Germinal center (tissue), 1 donor: ENCODE data around the gene OR10A4.
"Not testable (repeated sequence)": the region's sequence is repeated elsewhere in the genome, so short reads cannot be mapped to it uniquely, and the experiment has no call there.

ENCODE experiments used
- DNase-seq: peaks from one replicate; pipeline ENCODE4 v3.0.0; 2012; ENCODE audit warnings: mixed read lengths, low spot score

Gene OR10A4

DNA sequence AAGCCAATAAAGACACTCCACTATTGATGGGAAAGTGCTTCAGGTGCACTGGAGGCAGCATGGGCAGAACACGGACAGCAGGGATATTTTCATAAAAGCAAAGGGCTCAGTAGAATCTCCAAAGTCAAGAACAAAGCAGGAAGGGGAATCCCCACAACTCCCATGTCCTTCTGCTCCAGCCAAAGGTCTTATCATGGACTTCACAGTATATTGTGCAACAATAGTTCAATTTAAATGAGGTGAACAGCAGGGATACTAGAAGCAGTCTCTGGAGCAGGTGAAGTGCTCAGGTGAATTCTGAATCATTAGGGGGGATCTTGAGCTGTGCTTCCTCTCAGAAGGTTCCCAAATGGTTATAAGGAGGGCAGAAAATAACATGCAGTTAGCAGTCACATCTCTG lies 22.5 kb downstream of the OR10A4 start:
- no peak for DNase-seq

- no peak for DNase-seq
Measured at GRCh38 chr11:6900327-6900999, 24.0 kb downstream of the OR10A4 start.

DNA sequence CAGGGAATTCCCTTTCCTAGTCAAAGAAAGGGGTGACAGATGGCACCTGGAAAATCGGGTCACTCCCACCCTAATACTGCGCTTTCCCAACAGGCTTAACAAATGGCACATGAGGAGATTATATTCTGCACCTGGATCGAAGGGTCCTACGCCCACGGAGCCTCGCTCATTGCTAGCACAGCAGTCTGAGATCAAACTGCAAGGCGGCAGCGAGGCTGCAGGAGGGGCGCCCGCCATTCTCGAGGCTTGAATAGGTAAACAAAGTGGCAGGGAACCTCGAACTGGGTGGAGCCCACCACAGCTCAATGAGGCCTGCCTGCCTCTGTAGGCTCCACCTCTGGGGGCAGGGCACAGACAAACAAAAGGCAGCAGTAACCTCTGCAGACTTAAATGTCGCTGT lies 28.4 kb downstream of the OR10A4 start:
- not testable (repeated sequence) for DNase-seq

DNA sequence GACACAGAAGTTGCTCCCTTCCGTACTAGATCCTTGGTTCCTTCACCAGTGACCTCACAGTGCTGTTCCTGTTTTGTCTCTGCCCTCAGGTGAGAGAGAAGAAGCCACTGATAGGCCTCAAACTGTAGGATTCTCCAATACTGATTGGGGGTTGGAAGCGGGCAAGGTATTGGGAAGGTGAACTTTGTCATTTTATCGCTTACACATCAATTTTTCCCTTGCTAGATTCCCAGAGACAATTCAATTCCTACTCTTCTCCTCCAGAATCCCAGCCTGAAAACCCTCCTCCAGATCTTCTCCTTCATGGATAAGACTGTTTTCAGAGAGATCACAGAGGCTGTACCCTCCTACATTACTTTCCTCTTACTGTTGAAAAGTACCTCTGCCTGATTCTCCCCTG lies 35.0 kb downstream of the OR10A4 start:
- DNase-seq: no peak

DNA sequence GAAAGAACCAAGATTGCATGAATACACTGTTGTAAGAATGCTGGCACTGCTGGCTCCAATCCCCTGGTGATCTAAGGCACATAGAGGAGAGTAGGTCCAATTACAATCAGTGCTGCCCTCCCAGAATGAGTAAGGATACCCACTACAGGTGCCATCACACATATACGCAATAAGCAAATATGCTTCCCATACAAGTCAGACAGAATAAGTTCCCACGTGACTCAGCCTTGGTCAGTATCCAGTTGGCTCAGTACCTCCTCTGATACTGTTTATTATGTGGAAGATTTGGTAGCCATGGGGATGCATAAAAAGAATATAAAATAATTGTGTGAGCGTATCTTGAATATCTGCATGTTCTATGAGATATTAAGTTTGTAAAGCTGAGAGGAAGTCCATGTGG lies 35.5 kb downstream of the OR10A4 start:
- DNase-seq: no peak

GRCh38 chr11:6919698-6920097 lies 43.3 kb downstream of the OR10A4 start:
- no peak for DNase-seq

DNA sequence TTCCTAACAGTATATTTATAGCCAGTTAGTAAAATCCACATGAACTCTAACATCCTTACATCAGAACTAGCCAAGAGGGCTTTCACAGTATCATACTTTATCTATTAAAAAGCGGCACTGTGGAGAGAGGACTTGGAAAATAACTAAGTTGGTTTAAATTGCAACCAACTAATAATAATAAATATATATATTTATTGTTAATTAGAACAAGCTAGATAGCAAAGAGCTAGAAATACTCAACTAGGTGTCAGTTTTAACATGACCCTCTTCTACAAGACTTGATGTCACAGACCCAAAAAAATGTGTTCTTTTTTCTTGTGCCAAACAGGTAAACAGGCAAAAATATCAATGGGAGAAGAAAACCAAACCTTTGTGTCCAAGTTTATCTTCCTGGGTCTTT lies 44.3 kb downstream of the OR10A4 start, which contains the start of gene OR2D3:
Gene OR2D3 (plus strand): TSS at position 301 of the 400 bp plus-strand sequence. CDS start 0 bp downstream, at position 301.
- no peak for DNase-seq

- no peak for DNase-seq
Measured at GRCh38 chr11:6925007-6925577, 48.7 kb downstream of the OR10A4 start.

- DNase-seq: no peak
Measured at GRCh38 chr11:6925636-6926207, 49.3 kb downstream of the OR10A4 start.

- DNase-seq: peak; percentile 76
Measured at GRCh38 chr11:6926208-6927029, 50.0 kb downstream of the OR10A4 start, which contains the start of gene ZNF215. ZNF215 (plus strand) TSS chr11:6926426; CDS start chr11:6932273, 5,847 bp downstream.

DNA sequence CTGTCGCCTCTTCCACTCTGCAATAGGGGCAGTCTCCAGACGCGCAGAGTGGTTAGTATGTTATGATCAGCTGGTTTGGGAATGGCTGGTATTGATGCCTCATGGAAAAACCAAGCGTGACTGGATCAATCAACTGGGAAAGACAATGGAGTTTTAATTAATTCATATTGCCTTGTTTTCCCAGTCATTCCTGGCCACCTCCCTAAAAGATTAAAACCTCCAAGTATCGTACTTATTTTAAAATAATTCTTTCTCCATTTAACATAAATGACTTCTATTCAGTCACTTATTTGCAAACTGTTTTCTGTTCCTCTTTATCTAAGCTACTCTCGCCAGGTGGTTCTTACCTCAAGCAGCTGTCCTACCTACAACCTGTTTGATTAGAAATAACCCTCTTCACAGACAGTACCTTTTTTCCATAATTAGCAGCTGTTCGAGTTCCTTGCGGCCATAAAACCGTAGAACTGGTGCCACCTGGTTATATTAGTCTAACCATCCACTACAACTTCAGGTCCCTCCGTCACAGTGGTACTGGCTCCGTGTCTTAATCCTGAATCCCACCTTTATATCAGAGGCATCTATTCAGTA lies 50.7 kb downstream of the OR10A4 start:
- peak; percentile 70 for DNase-seq
